ENCODE measurements around the gene ORAI3.

GRCh38 chr16:30953511-30954124, 4.8 kb downstream of the ORAI3 start:
- TF ChIP-seq ARNT (IDR thresholded peaks at IDR 0.05) (no peak), BHLHE40 (IDR thresholded peaks at IDR 0.05; ENCODE audit: borderline replicate concordance) (no peak), FOXM1 (IDR thresholded peaks at IDR 0.05; ENCODE audit: borderline replicate concordance) (no peak), FOXA1 (IDR thresholded peaks at IDR 0.05) (no peak), SP1 (IDR thresholded peaks at IDR 0.05) (no peak), SUZ12 (IDR thresholded peaks at IDR 0.05) (no peak), ELF4 (IDR thresholded peaks at IDR 0.05) (no peak), NFRKB (IDR thresholded peaks at IDR 0.05) (no peak)

Measured in HEK293T (cell line).